ENCODE data around the gene TNFSF15.

TNFSF15 gene

DNA sequence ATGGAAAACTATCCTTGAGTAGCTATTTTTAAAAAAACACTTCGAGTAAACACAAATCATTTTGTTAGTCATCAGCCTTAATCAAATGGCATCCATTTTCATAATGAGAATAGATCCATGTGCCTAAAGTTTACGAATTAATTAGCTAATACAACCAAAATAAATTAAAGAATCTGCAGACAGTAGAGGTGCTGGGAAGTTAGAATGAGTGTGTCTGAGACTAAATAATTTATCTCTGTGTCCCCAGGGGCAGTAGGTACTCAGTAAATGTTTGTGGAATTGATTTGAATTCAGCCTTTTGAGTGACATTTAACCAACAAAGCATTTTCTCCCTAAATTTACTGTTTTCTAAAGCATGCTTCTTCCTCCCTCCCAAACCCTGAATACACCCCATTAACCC lies 18.6 kb downstream of the TNFSF15 start:
- DNase-seq = no peak

DNA sequence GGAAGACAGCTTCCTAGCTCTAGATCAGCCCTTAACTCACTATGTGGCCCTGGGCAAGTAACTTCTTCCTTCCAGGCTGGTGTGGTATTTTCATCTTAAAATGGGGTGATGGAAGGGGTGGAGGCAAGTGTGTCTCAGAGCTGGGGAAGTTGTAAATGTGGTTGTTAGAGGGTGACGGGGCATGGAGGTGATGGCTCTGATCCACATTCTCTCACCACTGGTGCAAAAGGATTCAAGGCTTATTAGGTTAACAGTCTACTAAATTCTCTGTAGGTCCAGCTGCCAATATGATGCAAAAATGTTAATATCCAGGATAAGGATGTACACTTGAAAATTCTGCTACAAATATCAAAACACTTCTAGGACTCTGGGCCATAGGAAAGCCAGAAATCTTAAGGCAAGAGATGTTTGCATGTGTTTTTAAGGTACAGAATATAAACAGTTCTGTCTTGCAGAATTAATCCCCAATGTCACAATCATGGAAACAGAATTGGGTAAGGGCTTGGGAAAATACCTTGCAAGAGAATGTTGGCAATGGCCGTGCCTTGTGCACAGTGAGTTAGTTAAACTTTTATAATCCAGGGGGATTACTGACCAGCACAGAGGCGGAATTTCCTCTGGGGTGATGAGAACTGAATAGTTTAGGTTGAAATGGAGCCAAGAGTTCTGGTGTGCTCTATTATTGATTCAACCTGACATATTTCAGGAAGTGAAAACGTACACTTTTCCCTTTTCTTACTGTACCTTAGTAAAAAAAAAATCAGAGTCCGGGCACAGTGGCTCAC lies 19.8 kb downstream of the TNFSF15 start:
- DNase-seq = no peak

- DNase-seq = no peak
Measured at GRCh38 chr9:114784721-114785279, 21.0 kb downstream of the TNFSF15 start.

DNA sequence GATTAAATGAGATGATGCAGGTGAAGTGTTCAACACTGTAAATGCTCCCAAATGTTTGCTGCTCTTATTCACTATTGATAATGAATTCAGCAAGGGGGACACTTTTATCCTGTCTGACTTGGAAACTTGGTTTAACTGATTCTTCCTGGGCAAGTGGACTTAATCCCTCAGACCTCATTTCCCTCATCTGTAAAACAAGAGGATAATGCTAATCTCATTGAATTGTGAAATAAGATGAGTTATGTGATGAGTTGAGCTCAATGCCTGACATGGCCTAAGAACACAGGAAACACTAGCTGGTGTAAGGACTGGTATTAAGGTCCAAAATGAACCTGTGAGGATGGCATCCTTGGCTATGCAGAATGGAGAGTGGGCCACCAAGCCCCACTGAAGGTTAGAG lies 23.3 kb downstream of the TNFSF15 start:
- no peak for DNase-seq

DNA sequence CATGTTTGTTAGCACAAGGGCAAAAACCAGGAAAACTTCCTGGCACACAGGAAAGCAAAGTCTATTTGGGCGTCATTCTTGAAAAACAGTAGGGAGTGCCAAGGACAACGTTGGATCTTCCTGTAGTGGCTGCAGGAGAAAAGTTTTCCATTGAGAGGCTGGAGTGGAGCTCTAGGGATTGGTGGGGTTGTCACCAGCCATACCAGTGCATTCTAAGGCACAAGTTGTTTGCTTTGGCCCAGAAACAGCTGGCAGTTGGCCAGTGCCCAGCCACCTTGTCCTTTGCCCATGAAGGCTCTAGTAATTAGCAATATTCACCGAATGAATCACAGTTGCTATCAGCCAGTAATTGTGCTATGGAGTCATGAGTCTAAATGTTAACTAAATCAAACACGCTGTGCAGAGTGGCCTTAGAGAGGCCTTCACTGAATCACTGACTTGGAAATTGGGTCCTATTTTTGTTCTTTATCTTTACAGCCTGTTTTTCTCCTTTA lies 26.4 kb downstream of the TNFSF15 start:
- no peak for DNase-seq

GRCh38 chr9:114777821-114778609 lies 27.8 kb downstream of the TNFSF15 start:
- peak; percentile 23 for DNase-seq

DNA sequence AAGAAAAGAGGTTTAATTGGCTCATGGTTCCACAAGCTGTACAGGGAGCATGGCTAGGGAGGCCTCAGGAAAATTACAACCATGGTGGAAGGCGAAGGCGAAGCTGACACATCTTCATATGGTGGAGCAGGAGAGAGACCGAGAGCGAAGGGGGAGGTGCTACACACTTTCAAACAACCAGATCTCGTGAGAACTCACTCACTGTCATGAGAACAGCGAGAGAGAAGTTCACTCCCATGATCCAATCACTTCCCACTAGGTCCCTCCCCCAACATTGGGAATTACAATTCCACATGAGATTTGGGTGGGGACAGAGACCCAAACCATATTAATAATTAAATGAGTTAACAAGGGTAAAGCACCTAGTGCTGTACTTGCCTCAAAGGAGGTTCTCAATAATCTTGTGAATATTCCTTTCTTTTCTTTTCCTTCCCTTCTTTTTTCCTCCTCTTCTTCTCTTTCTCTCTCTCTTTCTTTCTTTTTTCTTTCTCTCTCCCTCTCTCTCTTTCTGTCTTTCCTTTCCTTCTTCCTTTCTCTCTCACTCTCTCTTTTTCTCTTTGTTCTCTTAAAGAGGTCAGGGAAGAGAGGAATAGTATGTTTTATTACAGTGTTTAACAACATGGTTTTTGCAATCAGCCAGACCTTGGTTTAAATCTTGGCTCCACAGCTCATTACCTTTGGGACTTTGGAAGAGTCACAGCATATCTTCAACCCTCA lies 29.0 kb downstream of the TNFSF15 start:
- no peak for DNase-seq

GRCh38 chr9:114775981-114776380 lies 29.9 kb downstream of the TNFSF15 start:
- DNase-seq = no peak

DNA sequence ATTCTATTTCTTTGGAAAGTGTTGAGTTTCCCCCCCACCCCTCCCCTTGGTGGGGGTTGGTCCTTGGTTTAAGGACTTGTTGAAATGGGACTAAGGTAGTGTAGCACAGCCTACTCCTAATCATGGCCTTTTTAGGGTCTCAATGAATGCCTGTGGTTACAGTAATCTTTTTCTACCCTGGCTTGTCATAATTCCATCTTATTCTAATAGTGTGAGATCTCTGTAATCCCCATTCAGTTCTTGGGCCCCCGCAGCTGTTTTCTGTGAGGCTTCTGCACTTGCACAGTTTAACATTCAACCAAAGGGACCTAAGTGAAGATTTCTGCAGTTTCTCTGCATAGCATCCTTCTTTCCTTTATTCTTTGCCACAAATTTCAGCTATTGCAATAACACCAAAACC lies 30.7 kb downstream of the TNFSF15 start:
- no peak for DNase-seq

DNA sequence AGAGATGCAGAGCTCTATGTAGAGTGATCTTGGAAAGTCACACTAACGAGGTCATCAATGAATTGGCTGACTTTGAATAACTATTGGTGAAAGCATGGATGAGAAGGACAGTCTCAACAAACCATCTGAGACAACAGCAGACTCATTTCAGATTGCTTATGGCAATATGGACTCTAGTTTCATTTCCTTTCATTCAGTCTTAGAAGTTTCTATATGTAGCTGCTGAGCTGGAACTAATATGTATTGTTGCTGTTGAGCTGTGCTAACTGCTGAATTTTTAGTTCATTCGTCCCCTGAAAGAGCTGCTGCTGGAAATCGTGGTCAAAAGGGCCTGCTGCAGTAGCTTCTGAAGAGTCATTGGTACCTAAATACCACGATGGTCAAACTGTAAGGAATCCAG lies 31.3 kb downstream of the TNFSF15 start:
- peak; percentile 11 for DNase-seq

GRCh38 chr9:114771889-114772288 lies 34.0 kb downstream of the TNFSF15 start:
- no peak for DNase-seq

GRCh38 chr9:114770991-114771390 lies 34.8 kb downstream of the TNFSF15 start:
- no peak for DNase-seq

DNA sequence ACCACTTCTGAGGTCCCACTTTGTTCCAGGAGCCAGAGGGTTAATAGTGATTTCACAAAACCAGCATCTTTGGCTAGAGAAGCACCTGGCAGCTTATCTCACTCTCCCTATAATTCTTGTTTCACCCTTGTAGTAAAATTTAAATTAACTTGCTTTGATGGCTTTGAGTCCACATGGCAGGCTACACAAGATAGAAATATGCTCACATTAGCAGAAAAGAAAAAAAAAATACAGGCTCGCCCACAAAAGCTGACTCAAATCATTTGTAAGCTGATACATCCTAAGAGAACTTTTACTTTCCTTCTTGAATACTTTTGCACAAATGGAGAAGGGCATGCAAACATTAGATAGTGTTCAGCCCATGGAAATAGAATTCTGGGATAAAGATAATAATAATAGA lies 36.2 kb downstream of the TNFSF15 start:
- peak; percentile 39 for DNase-seq

DNA sequence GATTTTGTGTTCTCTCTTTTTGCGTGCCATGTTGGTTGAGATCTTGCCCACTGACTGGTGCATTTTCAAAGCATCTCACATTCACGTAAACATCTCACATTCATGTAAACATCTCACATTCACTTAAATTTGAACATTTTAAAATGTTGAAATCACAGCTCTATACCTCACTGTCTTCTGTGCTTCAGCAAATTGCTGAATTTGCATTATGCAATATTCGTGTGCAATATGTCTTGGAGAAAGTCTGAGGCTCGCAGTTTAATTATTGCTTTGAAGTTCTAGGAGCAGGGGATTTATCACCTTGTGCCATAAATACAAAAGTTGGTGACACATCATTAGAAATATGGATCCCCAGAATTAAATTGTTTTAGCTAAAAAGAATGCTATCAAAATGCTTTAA lies 42.6 kb downstream of the TNFSF15 start:
- DNase-seq = no peak

GRCh38 chr9:114761523-114761922 lies 44.3 kb downstream of the TNFSF15 start:
- no peak for DNase-seq

- DNase-seq = no peak
Measured at GRCh38 chr9:114759512-114760341, 46.1 kb downstream of the TNFSF15 start.

- no peak for DNase-seq
Measured at GRCh38 chr9:114757984-114758383, 47.9 kb downstream of the TNFSF15 start.

- DNase-seq = no peak
Measured at GRCh38 chr9:114757395-114757794, 48.4 kb downstream of the TNFSF15 start.

DNA sequence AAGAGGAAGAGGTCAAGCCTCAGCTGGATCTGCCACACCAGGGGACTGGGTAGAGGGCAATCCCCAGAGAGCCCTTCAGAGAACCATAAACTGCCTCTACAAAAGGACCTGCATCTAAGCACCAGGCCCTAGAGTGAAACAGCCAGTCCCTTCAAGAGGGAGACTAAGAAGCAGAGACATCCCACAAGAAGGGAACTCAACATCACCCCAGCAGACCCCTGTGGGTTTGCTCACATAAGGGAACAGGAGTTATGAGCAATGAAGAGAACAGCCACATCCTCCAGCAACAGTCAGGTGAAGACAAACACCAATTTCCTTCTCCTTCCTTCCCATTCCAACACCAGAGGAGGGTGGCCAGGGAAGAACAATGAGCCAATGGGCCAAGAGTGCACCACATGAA lies 48.9 kb downstream of the TNFSF15 start:
- no peak for DNase-seq

DNA sequence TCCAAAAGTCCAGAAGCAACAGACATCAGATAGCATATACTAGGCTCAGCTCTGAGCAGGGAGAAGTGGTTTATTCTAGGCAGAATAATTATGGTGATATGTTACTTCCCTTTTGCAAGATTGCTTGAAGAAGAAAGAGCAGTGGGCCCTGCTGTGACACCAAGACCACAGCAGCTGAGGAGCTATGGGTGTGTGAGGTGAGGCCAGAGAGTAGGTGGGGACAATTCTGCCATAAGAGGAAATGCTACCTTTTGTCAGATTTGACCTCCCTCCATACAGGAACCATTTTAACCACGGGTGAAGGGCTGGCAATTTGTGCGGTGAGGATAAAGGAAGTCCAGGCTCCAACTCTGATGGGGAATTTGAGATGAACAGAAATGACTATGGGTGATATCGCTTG lies 51.3 kb downstream of the TNFSF15 start:
- DNase-seq = no peak

- no peak for DNase-seq
Measured at GRCh38 chr9:114746591-114747346, 59.1 kb downstream of the TNFSF15 start.
